Spleen (tissue), 11 donors: ENCODE measurements around the gene CHN1. TPM values are rescaled to one million over a fixed set of nuclear protein-coding genes. Genes with fewer than 3 reads are reported as not detected.

ENCODE experiments used
- DNase-seq: peaks from one replicate; pipeline ENCODE4 v3.0.0-alpha.2; 2020
- H3K27ac ChIP-seq, 8 donors: fragments of 200-600 bp; sonication (generic) in 7 of 8; 1 replicate in 4 of 8; 2 replicates in 4 of 8; pipeline versions ENCODE4 v1.5.0 to v1.8.0; 2016 to 2021; ENCODE audit warnings: inconsistent platforms in 4 of 8, mild to moderate bottlenecking in 4 of 8, moderate library complexity in 1 of 8
- H3K27me3 ChIP-seq, 7 donors: fragments of 200-600 bp; sonication (generic) in 6 of 7; replicated peaks in 1 of 7; 1 replicate in 4 of 7; 2 replicates in 3 of 7; pipeline versions ENCODE4 v1.5.0 to v1.8.0; 2016 to 2021; ENCODE audit warnings: inconsistent platforms in 3 of 7, mild to moderate bottlenecking in 1 of 7
- H3K36me3 ChIP-seq, 6 donors: fragments of 200-600 bp; sonication (generic) in 5 of 6; 1 replicate in 4 of 6; 2 replicates in 2 of 6; pipeline versions ENCODE4 v1.5.0 to v1.8.0; 2016 to 2021; ENCODE audit warnings: inconsistent platforms in 2 of 6
- H3K4me1 ChIP-seq, 6 donors: fragments of 200-600 bp; sonication (generic) in 5 of 6; 1 replicate in 3 of 6; 2 replicates in 3 of 6; pipeline versions ENCODE4 v1.5.0 to v1.8.0; 2016 to 2021; ENCODE audit warnings: inconsistent platforms in 3 of 6
- H3K4me3 ChIP-seq, 8 donors: fragments of 200-600 bp; sonication (generic) in 7 of 8; 1 replicate in 4 of 8; 2 replicates in 4 of 8; pipeline versions ENCODE4 v1.5.0 to v1.8.0; 2016 to 2021; ENCODE audit warnings: inconsistent platforms in 4 of 8, mild to moderate bottlenecking in 4 of 8, moderate library complexity in 2 of 8
- H3K9me3 ChIP-seq, 8 donors: fragments of 200-600 bp; sonication (generic) in 7 of 8; 1 replicate in 4 of 8; 2 replicates in 4 of 8; pipeline versions ENCODE4 v1.5.0 to v1.8.0; 2016 to 2021; ENCODE audit warnings: inconsistent platforms in 4 of 8
- CTCF ChIP-seq, 11 experiments: fragments of 200-600 bp in 7 of 11; fragments of 450-650 bp in 4 of 11; sonication (generic) in 4 of 11; IDR thresholded peaks in 8 of 11; conservative IDR thresholded peaks in 3 of 11; 1 replicate in 7 of 11; 2 replicates in 4 of 11; pipeline versions ENCODE4 v1.4.0 to v1.8.0; 2016 to 2021; ENCODE audit warnings: antibody characterized with exemption in 11 of 11, inconsistent platforms in 4 of 11, mild to moderate bottlenecking in 1 of 11
- POLR2A ChIP-seq, 3 donors: fragments of 450-650 bp; IDR thresholded peaks; one replicate each; pipeline ENCODE4 v1.5.1; 2017; ENCODE audit warnings: antibody characterized with exemption in 3 of 3, mild to moderate bottlenecking in 1 of 3
- POLR2AphosphoS5 ChIP-seq, 3 donors: sonication (generic); formaldehyde crosslinking; IDR thresholded peaks; one replicate each; pipeline ENCODE4 v1.5.1; 2017; ENCODE audit warnings: antibody characterized with exemption in 3 of 3
- WGBS, 5 donors: extraction: QIAGEN DNeasy Blood & Tissue Kit in 3 of 5; methylation state at CpG; one replicate each; pipeline versions ENCODE4 v1.1.5 to v1.1.7; 2013 to 2018; 5-methylcytosine and 5-hydroxymethylcytosine counted together
- intact Hi-C: fragments of 100-400 bp; cut with DNase I; formaldehyde crosslinking; loops from one replicate; pipeline ENCODE4 v1.15.0; 2023; ENCODE audit warnings: low total_unique reads
- polyA plus RNA-seq, 3 donors: library from polyadenylated mRNA; stranded (reverse); fragments of 200-250 nt; gene quantifications; one replicate each; pipeline ENCODE4 v1.2.1, GENCODE V29; 2013
- total RNA-seq, 7 donors: library from RNA; depleted of rRNA in 3 of 7; stranded (reverse); fragments of >200 nt in 3 of 7; fragmentation: NEBNext Ultra II Directional in 4 of 7; extraction: Animal tissue kit (Norgen Biotek cat#: 25700) in 4 of 7; gene quantifications; one replicate each; pipeline versions ENCODE4 v1.1.0 to v1.2.1, GENCODE V29; 2016 to 2021
- donor health status: healthy with polysubstance abuse.
- donor health status: DM: no; HTN: no; CAD: no; lungs with moderate emphysema.
- donor health status: DM: no; HTN: no; CAD: no.
- donor health status: Bipolar disorder and iron deficiency.
- donor health status: healthy.
- donor health status: DM: no; HTN: no; CAD: no.
- donor health status: DM: yes; HTN: yes; CAD: no.

The CHN1 gene
- total and polyA plus RNA-seq, 10 donors, result 5.4 to 14.6 (median 9.7) TPM

- 32 to 44% (median 38%) methylated on average over 11 to 13 of the region's 13 CpGs for WGBS, 5 donors
- Histone ChIP-seq H3K4me1 (peaks cover 6 to 25% (median 16%) of the 10 kb centered on the region in 6 donors), H3K9me3 (no peaks in the 10 kb centered on the region), H3K27ac (peak overlapping the region in 6 of 8 donors; percentile 18 to 79 (median 44)), H3K27me3 (no peaks in the 10 kb centered on the region), H3K36me3 (no peaks in the 10 kb centered on the region), H3K4me3 (peak overlapping the region in 1 of 8 donors; percentile 15)
- DNase-seq, result peak; percentile 81
- intact Hi-C loops, result no loop called here
- TF ChIP-seq POLR2A (IDR thresholded peaks at IDR 0.05) (no peak), POLR2AphosphoS5 (IDR thresholded peaks at IDR 0.05) (peak; percentile 63 to 79 (median 65))
Measured at GRCh38 chr2:174778085-174778981, 226.8 kb downstream of the CHN1 start.

- intact Hi-C loops, result no loop called here
- Histone ChIP-seq H3K9me3 (no peaks in the 10 kb centered on the region), H3K27ac (peak overlapping the region in 1 of 8 donors; percentile 79), H3K4me3 (no peak overlapping the region), H3K4me1 (peaks cover 6 to 25% (median 18%) of the 10 kb centered on the region in 6 donors), H3K27me3 (no peaks in the 10 kb centered on the region), H3K36me3 (no peaks in the 10 kb centered on the region)
- no peak for DNase-seq
- WGBS, 5 donors, result 73 to 92% (median 80%) methylated on average over 5 of the region's 5 CpGs
- TF ChIP-seq CTCF (IDR thresholded peaks at IDR 0.05 in 8 of 11, conservative IDR thresholded peaks at IDR 0.05 in 3 of 11) (no peak), POLR2A (IDR thresholded peaks at IDR 0.05) (no peak), POLR2AphosphoS5 (IDR thresholded peaks at IDR 0.05) (no peak)
Measured at GRCh38 chr2:174777347-174778084, 227.7 kb downstream of the CHN1 start.

GRCh38 chr2:174776675-174777074 lies 228.5 kb downstream of the CHN1 start:
- no peaks in the 10 kb centered on the region for H3K27me3 ChIP-seq
- no peaks in the 10 kb centered on the region for H3K36me3 ChIP-seq
- H3K27ac ChIP-seq, result no peak overlapping the region
- WGBS, 5 donors, result 81 to 91% (median 86%) methylated on average over 3 of the region's 3 CpGs
- TF ChIP-seq CTCF (IDR thresholded peaks at IDR 0.05 in 8 of 11, conservative IDR thresholded peaks at IDR 0.05 in 3 of 11), result no peak
- no peaks in the 10 kb centered on the region for H3K9me3 ChIP-seq
- H3K4me1 ChIP-seq, result peaks cover 6 to 29% (median 25%) of the 10 kb centered on the region in 6 donors
- no peak overlapping the region for H3K4me3 ChIP-seq
- no peak for DNase-seq
- intact Hi-C loops, result no loop called here

- Histone ChIP-seq H3K36me3 (no peaks in the 10 kb centered on the region), H3K9me3 (no peaks in the 10 kb centered on the region), H3K4me3 (no peak overlapping the region), H3K27me3 (no peaks in the 10 kb centered on the region), H3K4me1 (peaks cover 6 to 33% (median 25%) of the 10 kb centered on the region in 6 donors), H3K27ac (no peak overlapping the region)
- TF ChIP-seq POLR2A (IDR thresholded peaks at IDR 0.05), result no peak
- TF ChIP-seq POLR2AphosphoS5 (IDR thresholded peaks at IDR 0.05), result no peak
- no peak for TF ChIP-seq CTCF (IDR thresholded peaks at IDR 0.05 in 8 of 11, conservative IDR thresholded peaks at IDR 0.05 in 3 of 11)
- intact Hi-C loops, result no loop called here
- 78 to 86% (median 81%) methylated on average over 6 of the region's 6 CpGs for WGBS, 5 donors
- no peak for DNase-seq
Measured at GRCh38 chr2:174776223-174776622, 229.0 kb downstream of the CHN1 start.
